Measurements from ENCODE around the gene DMD. TPM values are rescaled to one million over a fixed set of nuclear protein-coding genes. Genes with fewer than 3 reads are reported as not detected.

Gene DMD
- total RNA-seq, 1 donor from 2014 or later = 1.7 TPM

DNA sequence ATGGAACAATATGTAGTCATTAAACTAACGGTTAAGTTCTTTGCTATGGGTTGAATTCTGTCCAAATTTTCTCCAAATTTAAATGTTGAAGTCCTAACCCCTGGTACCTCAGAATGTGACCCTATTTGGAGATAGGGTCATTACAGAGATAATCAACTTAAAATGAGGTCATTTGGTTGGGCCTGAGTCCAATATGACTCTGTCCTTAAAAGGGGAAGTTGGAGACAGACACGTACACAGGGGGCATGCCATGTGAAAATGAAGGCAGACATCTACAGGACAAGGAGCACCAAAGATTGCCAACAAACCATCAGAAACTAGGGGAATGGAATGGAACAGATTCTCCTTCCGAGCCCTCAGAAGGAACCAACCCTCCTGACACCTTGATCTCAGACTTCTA is 1647.6 kb downstream of the DMD start:
- H3K27ac Mint-ChIP-seq (ENCODE audit: unreplicated experiment) = no peak overlapping the region
- H3K36me3 Mint-ChIP-seq (ENCODE audit: unreplicated experiment) = no peaks in the 10 kb centered on the region
- no peak for DNase-seq
- no peak overlapping the region for H3K4me3 Mint-ChIP-seq (ENCODE audit: unreplicated experiment)
- H3K4me1 Mint-ChIP-seq (ENCODE audit: low read depth, unreplicated experiment) = no peaks in the 10 kb centered on the region
- TF ChIP-seq, protein P1, sequence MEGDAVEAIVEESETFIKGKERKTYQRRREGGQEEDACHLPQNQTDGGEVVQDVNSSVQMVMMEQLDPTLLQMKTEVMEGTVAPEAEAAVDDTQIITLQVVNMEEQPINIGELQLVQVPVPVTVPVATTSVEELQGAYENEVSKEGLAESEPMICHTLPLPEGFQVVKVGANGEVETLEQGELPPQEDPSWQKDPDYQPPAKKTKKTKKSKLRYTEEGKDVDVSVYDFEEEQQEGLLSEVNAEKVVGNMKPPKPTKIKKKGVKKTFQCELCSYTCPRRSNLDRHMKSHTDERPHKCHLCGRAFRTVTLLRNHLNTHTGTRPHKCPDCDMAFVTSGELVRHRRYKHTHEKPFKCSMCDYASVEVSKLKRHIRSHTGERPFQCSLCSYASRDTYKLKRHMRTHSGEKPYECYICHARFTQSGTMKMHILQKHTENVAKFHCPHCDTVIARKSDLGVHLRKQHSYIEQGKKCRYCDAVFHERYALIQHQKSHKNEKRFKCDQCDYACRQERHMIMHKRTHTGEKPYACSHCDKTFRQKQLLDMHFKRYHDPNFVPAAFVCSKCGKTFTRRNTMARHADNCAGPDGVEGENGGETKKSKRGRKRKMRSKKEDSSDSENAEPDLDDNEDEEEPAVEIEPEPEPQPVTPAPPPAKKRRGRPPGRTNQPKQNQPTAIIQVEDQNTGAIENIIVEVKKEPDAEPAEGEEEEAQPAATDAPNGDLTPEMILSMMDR (IDR thresholded peaks at IDR 0.05; ENCODE audit: partially characterized antibody, unreplicated experiment) = no peak
- H3K9me3 Mint-ChIP-seq (ENCODE audit: unreplicated experiment) = no peaks in the 10 kb centered on the region
- peaks cover 5% of the 10 kb centered on the region for H3K27me3 Mint-ChIP-seq (ENCODE audit: unreplicated experiment)

- TF ChIP-seq, protein P1 (IDR thresholded peaks at IDR 0.05; ENCODE audit: partially characterized antibody, unreplicated experiment) = no peak
- peaks cover 1% of the 10 kb centered on the region for H3K4me1 Mint-ChIP-seq (ENCODE audit: low read depth, unreplicated experiment)
- no peak overlapping the region for H3K27ac Mint-ChIP-seq (ENCODE audit: unreplicated experiment)
- no peaks in the 10 kb centered on the region for H3K36me3 Mint-ChIP-seq (ENCODE audit: unreplicated experiment)
- no peak for DNase-seq
- peaks cover 3% of the 10 kb centered on the region for H3K27me3 Mint-ChIP-seq (ENCODE audit: unreplicated experiment)
- H3K4me3 Mint-ChIP-seq (ENCODE audit: unreplicated experiment) = no peak overlapping the region
- no peaks in the 10 kb centered on the region for H3K9me3 Mint-ChIP-seq (ENCODE audit: unreplicated experiment)
Measured at GRCh38 chrX:31555506-31555905, 1655.8 kb downstream of the DMD start.

- Mint-ChIP-seq H3K4me1 (ENCODE audit: low read depth, unreplicated experiment) (no peaks in the 10 kb centered on the region), H3K9me3 (ENCODE audit: unreplicated experiment) (no peaks in the 10 kb centered on the region), H3K27ac (ENCODE audit: unreplicated experiment) (no peak overlapping the region), H3K27me3 (ENCODE audit: unreplicated experiment) (no peaks in the 10 kb centered on the region), H3K36me3 (ENCODE audit: unreplicated experiment) (no peaks in the 10 kb centered on the region), H3K4me3 (ENCODE audit: unreplicated experiment) (no peak overlapping the region)
- no peak for DNase-seq
- TF ChIP-seq, protein P1 (IDR thresholded peaks at IDR 0.05; ENCODE audit: partially characterized antibody, unreplicated experiment) = no peak
Measured at GRCh38 chrX:31551913-31552312, 1659.4 kb downstream of the DMD start.

GRCh38 chrX:31550158-31550557 is 1661.2 kb downstream of the DMD start:
- H3K9me3 Mint-ChIP-seq (ENCODE audit: unreplicated experiment) = no peaks in the 10 kb centered on the region

GRCh38 chrX:31547816-31548215 is 1663.5 kb downstream of the DMD start:
- no peaks in the 10 kb centered on the region for H3K4me1 Mint-ChIP-seq (ENCODE audit: low read depth, unreplicated experiment)
- no peak overlapping the region for H3K4me3 Mint-ChIP-seq (ENCODE audit: unreplicated experiment)
- no peak overlapping the region for H3K27ac Mint-ChIP-seq (ENCODE audit: unreplicated experiment)
- no peak for DNase-seq
- no peaks in the 10 kb centered on the region for H3K27me3 Mint-ChIP-seq (ENCODE audit: unreplicated experiment)
- H3K9me3 Mint-ChIP-seq (ENCODE audit: unreplicated experiment) = no peaks in the 10 kb centered on the region
- H3K36me3 Mint-ChIP-seq (ENCODE audit: unreplicated experiment) = no peaks in the 10 kb centered on the region
- TF ChIP-seq, protein P1 (IDR thresholded peaks at IDR 0.05; ENCODE audit: partially characterized antibody, unreplicated experiment) = no peak

More at GRCh38 chrX:31550158-31550557, 1661.2 kb downstream of the DMD start:
- H3K27ac Mint-ChIP-seq (ENCODE audit: unreplicated experiment) = no peak overlapping the region
- no peaks in the 10 kb centered on the region for H3K36me3 Mint-ChIP-seq (ENCODE audit: unreplicated experiment)
- no peaks in the 10 kb centered on the region for H3K27me3 Mint-ChIP-seq (ENCODE audit: unreplicated experiment)
- DNase-seq = no peak
- TF ChIP-seq, protein P1 (IDR thresholded peaks at IDR 0.05; ENCODE audit: partially characterized antibody, unreplicated experiment) = no peak
- no peak overlapping the region for H3K4me3 Mint-ChIP-seq (ENCODE audit: unreplicated experiment)
- no peaks in the 10 kb centered on the region for H3K4me1 Mint-ChIP-seq (ENCODE audit: low read depth, unreplicated experiment)
